ENCODE data around the gene ACOXL.

DNA sequence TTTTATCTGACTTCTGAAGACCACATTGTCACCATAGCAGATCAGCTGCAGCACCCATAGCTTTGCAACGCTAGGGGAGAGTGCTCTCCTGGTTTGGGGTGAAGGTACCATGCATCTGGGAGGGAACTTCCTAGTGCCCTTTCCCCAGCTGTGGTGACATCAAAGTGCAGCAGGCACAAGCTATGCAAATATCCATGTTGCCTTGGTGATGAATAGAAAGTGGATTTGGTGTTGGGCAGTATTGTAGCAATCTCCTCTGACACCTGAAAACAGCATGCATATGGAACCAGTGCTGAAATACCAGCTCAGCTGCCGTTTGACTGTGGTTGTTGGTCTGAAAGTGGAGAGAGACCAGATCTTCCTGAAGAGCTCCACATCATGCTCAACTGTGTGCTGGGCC is 425.4 kb downstream of the ACOXL start:
- TF ChIP-seq, protein P1, sequence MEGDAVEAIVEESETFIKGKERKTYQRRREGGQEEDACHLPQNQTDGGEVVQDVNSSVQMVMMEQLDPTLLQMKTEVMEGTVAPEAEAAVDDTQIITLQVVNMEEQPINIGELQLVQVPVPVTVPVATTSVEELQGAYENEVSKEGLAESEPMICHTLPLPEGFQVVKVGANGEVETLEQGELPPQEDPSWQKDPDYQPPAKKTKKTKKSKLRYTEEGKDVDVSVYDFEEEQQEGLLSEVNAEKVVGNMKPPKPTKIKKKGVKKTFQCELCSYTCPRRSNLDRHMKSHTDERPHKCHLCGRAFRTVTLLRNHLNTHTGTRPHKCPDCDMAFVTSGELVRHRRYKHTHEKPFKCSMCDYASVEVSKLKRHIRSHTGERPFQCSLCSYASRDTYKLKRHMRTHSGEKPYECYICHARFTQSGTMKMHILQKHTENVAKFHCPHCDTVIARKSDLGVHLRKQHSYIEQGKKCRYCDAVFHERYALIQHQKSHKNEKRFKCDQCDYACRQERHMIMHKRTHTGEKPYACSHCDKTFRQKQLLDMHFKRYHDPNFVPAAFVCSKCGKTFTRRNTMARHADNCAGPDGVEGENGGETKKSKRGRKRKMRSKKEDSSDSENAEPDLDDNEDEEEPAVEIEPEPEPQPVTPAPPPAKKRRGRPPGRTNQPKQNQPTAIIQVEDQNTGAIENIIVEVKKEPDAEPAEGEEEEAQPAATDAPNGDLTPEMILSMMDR (conservative IDR thresholded peaks at IDR 0.05 in 1 of 2, IDR thresholded peaks at IDR 0.05 in 1 of 2; ENCODE audit: extremely low read depth in 1 of 2, insufficient read depth in 1 of 2, low read depth in 1 of 2, low read length in 2 of 2) = no peak
- TF ChIP-seq EZH2 (IDR thresholded peaks at IDR 0.05; ENCODE audit: borderline replicate concordance, low read length) = no peak

Measured in mammary epithelial cell (primary cell).